ENCODE results near the gene RAD18. TPM values are rescaled to one million over a fixed set of nuclear protein-coding genes. Genes with fewer than 3 reads are reported as not detected.

The RAD18 gene
- total RNA-seq, 3 donors from 2014 or later: 10.2 to 16.1 (median 12.5) TPM

DNA sequence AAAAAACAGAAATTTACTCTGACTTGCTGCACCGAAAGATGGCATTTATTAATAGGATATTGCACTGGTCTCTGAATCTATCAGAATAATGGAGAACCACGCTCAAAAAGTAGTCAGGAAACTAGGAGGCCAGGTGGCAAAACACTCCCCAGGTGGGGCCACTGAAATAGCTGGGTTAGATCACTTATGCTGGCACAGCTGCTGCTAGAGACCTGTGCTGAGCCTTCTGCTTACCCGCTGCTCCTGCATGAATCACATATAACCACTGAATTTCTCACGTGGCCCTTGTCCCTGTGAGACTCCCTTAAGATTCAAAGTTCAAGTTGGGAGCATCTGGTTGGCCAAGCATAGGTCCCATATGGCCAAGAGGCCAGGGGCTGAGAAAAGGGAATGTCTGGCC, 127.9 kb downstream of the RAD18 start:
- DNase-seq: no peak
- Histone ChIP-seq H3K36me3 (ENCODE audit: low read depth) (no peaks in the 10 kb centered on the region), H3K4me3 (no peak overlapping the region), H3K9me3 (no peaks in the 10 kb centered on the region), H3K4me1 (ENCODE audit: low read depth) (no peaks in the 10 kb centered on the region)
- TF ChIP-seq, protein P1, sequence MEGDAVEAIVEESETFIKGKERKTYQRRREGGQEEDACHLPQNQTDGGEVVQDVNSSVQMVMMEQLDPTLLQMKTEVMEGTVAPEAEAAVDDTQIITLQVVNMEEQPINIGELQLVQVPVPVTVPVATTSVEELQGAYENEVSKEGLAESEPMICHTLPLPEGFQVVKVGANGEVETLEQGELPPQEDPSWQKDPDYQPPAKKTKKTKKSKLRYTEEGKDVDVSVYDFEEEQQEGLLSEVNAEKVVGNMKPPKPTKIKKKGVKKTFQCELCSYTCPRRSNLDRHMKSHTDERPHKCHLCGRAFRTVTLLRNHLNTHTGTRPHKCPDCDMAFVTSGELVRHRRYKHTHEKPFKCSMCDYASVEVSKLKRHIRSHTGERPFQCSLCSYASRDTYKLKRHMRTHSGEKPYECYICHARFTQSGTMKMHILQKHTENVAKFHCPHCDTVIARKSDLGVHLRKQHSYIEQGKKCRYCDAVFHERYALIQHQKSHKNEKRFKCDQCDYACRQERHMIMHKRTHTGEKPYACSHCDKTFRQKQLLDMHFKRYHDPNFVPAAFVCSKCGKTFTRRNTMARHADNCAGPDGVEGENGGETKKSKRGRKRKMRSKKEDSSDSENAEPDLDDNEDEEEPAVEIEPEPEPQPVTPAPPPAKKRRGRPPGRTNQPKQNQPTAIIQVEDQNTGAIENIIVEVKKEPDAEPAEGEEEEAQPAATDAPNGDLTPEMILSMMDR (IDR thresholded peaks at IDR 0.05): no peak
- ATAC-seq: no peak
- intact Hi-C loops (cut with DNase I, micrococcal nuclease): no loop called here

DNA sequence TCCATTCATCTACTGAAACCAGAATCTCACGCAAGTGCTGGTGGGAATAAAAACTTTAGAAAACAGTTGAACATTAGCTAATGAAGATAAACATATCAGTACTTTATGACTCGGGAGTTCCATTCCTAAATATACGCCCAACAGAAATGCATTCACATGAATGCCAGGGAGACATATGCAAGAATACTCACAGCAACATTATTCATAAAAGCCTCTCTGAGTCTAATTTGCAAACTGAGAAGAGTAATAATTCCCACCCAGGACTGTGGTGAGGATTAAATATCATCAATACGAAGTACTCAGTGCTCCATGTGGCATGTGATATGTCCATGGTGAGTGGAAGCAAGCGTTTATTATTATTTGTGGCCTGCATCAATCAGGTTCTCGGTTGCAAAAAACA, 128.3 kb downstream of the RAD18 start:
- no peaks in the 10 kb centered on the region for H3K4me1 ChIP-seq (ENCODE audit: low read depth)
- no peak for DNase-seq
- TF ChIP-seq, protein P1 (IDR thresholded peaks at IDR 0.05): no peak
- no peak overlapping the region for H3K4me3 ChIP-seq
- H3K36me3 ChIP-seq (ENCODE audit: low read depth): no peaks in the 10 kb centered on the region
- H3K9me3 ChIP-seq: no peaks in the 10 kb centered on the region
- ATAC-seq: no peak
- intact Hi-C loops (cut with DNase I, micrococcal nuclease): no loop called here

DNA sequence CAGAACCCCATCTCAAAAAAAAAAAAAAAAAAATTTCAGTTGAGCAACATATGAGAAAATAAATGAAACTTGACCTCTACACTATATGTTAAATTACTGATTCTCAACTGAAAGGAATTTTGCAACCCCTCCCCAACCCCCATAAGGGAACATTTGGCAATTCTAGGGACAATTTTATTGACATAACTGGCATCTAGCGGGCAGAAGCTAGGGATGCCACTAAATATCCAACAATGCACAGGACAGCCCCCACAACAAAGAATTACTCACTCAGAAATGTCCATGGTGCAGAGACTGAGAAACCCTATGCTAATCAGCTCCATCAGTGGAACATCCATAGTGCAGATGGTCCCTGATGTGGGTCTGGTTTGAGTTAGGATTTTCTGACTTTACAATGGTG, 135.6 kb downstream of the RAD18 start:
- intact Hi-C loops (cut with DNase I, micrococcal nuclease): no loop called here
- Histone ChIP-seq H3K36me3 (ENCODE audit: low read depth) (no peaks in the 10 kb centered on the region), H3K4me1 (ENCODE audit: low read depth) (no peaks in the 10 kb centered on the region), H3K4me3 (no peak overlapping the region), H3K9me3 (no peaks in the 10 kb centered on the region)
- no peak for ATAC-seq
- TF ChIP-seq, protein P1 (IDR thresholded peaks at IDR 0.05): no peak
- DNase-seq: no peak

Other genes starting within 250 kb of the RAD18 start
- not detected for gene CAV3, start 229.7 kb downstream of the RAD18 start, total RNA-seq
- under 1 TPM; 0.19 to 0.70 (median 0.52) TPM for gene OXTR, start 193.9 kb downstream of the RAD18 start, total RNA-seq

Data from mucosa of descending colon (tissue), 3 donors.